Measurements from ENCODE around the gene NUP210. TPM values are rescaled to one million over a fixed set of nuclear protein-coding genes. Genes with fewer than 3 reads are reported as not detected.

Gene NUP210
- total RNA-seq, 4 donors from 2014 or later = 3.2 to 9.1 (median 4.1) TPM

DNA sequence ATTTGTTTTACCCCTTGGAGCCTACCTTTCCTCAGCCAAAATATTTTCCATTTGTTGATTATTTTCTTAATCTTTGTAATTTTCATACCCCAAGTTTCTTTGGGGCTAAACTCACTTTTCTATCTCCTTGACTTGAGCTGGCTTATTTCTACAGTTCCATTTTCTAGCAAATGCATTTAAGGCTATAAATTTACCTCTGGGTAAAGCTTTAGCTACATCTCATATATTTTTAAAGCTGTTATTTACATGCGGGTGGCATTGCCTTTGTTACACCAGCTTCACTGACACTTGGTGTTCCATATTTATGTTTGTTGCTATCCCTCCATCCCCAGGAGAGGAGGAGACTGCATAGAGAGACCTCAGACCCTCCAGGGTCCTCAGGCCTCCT lies 136.3 kb downstream of the NUP210 start:
- ATAC-seq (ENCODE audit: low FRiP score) = no peak
- DNase-seq (ENCODE audit: low spot score) = no peak
- no peak for TF ChIP-seq CTCF (IDR thresholded peaks at IDR 0.05)

- ATAC-seq (ENCODE audit: low FRiP score) (no peak), DNase-seq (ENCODE audit: low spot score) (no peak)
- TF ChIP-seq CTCF (IDR thresholded peaks at IDR 0.05) = no peak
These were observed 136.9 kb downstream of the NUP210 start for GRCh38 chr3:13282986-13283876.

DNA sequence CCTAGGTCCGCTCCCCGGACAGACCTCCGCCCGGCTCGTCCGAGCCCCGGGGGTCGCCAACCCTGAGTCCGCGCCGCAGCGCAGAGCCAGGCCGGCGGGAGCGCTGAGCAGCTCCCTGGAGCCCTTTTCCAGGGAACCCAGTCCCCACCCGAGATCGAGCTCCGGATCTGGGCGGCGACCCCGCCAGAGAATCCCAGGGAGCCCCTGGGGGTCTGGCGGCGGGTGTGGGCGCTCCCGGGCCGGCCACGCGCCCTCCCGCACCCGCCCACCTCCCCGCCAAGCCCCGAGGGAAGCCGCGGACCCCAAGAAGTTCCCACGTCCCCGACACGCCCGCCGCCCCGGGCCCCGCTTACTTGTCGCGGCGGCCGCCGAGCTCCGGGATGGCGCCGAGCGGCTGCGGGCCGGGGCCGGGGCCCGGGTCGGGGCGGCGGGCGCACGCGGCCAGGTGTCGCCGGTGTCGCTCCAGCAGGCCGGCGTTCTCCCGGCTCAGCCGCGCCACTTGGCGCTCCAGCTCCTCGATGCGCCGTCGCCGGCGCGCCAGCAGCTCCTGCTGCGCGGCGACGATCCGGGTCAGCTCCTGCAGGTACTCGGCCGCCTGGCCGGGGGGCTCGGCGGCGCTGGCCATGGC lies 137.7 kb downstream of the NUP210 start:
- TF ChIP-seq CTCF (IDR thresholded peaks at IDR 0.05) = no peak
- no peak for ATAC-seq (ENCODE audit: low FRiP score)
- no peak for DNase-seq (ENCODE audit: low spot score)

- TF ChIP-seq CTCF (IDR thresholded peaks at IDR 0.05) = no peak
- ATAC-seq (ENCODE audit: low FRiP score) (no peak), DNase-seq (ENCODE audit: low spot score) (no peak)
These were observed 138.4 kb downstream of the NUP210 start for GRCh38 chr3:13281507-13282357.

GRCh38 chr3:13280811-13281506 lies 139.2 kb downstream of the NUP210 start:
- DNase-seq (ENCODE audit: low spot score) (no peak), ATAC-seq (ENCODE audit: low FRiP score) (no peak)
- TF ChIP-seq CTCF (IDR thresholded peaks at IDR 0.05) = no peak

GRCh38 chr3:13280122-13280790 lies 139.9 kb downstream of the NUP210 start:
- DNase-seq (ENCODE audit: low spot score) (no peak), ATAC-seq (ENCODE audit: low FRiP score) (no peak)
- no peak for TF ChIP-seq CTCF (IDR thresholded peaks at IDR 0.05)
